Retinal pigment epithelial cell (primary cell): ENCODE results near the gene FHIP1B.

Experiments
- DNase-seq: peaks from one replicate; pipeline ENCODE4 v3.0.0-alpha.2; 2010; ENCODE audit warnings: low read depth
- H3K4me3 ChIP-seq: 2 replicates; pipeline ENCODE4 v1.5.1; 2011; ENCODE audit warnings: mild to moderate bottlenecking, low read length, control low read depth, moderate library complexity
- TF ChIP-seq, protein P1 (sequence below): conservative IDR thresholded peaks from 2 replicates; pipeline ENCODE4 v1.5.1; 2011; ENCODE audit warnings: low read depth, low read length, control low read depth, inconsistent platforms

FHIP1B gene

DNA sequence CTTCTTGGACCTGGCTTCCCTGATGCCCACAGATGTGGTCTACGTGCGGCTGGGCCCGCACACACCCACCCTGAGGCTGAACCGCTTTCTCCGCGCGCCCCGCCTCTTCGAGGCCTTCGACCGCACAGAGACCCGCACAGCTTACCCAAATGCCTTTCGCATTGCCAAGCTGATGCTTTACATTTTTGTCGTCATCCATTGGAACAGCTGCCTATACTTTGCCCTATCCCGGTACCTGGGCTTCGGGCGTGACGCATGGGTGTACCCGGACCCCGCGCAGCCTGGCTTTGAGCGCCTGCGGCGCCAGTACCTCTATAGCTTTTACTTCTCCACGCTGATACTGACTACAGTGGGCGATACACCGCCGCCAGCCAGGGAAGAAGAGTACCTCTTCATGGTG is 5.7 kb upstream of the FHIP1B start:
- TF ChIP-seq, protein P1, sequence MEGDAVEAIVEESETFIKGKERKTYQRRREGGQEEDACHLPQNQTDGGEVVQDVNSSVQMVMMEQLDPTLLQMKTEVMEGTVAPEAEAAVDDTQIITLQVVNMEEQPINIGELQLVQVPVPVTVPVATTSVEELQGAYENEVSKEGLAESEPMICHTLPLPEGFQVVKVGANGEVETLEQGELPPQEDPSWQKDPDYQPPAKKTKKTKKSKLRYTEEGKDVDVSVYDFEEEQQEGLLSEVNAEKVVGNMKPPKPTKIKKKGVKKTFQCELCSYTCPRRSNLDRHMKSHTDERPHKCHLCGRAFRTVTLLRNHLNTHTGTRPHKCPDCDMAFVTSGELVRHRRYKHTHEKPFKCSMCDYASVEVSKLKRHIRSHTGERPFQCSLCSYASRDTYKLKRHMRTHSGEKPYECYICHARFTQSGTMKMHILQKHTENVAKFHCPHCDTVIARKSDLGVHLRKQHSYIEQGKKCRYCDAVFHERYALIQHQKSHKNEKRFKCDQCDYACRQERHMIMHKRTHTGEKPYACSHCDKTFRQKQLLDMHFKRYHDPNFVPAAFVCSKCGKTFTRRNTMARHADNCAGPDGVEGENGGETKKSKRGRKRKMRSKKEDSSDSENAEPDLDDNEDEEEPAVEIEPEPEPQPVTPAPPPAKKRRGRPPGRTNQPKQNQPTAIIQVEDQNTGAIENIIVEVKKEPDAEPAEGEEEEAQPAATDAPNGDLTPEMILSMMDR, result no peak
- DNase-seq, result no peak

DNA sequence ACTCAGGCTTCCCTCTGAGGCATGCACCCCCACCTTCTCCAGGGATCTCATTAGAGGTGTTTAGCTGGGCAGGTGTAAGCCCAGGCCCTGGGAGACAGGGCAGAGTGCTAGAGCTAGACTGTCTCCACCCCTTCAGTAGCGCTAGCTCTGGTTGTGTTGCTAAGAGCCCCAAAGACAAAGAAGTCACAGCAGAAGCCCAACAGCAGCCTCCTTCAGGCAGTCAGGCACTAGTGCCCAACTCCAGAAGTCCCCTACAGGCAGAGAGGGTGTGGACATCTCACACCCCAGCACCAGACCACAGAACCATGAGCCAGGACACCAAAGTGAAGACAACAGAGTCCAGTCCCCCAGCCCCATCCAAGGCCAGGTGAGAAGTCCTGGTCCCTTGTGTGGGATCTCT is 4.5 kb upstream of the FHIP1B start, which contains the start of gene CNGA4:
Gene CNGA4, plus strand, starts transcription at position 188 of the 400 bp plus-strand sequence. Its CDS starts 118 bp downstream, at position 306.
- TF ChIP-seq, protein P1, result no peak
- no peak for DNase-seq
- H3K4me3 ChIP-seq, result no peak within 1 kb of the TSS

More for the DNA sequence above, 5.7 kb upstream of the FHIP1B start:
- H3K4me3 ChIP-seq, result no peak overlapping the region

DNA sequence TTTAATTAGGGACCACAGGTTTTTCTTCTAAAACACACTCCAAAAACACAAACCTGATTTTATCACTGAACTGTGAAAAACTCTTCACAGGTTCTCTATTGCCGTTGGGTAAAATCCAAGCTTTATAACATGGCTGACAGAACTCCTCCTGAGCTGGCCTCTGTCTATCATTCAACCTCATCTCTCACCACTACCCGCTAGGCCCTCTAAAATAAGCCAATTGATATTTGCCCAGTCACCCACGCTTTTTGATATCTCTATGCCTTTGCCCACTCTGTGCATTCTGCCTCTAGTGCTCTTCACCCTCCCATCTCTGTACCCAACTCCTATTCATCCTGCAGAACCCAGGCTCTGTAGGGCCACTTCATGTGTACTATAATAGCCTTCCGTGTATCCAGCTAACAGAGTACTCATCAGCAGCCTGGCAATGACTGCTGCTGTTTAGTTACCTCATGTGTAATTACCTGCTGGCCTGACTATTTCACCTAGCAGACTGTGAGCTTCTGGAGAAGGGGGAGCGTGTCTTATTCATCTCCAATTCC is 3.4 kb upstream of the FHIP1B start:
- TF ChIP-seq, protein P1, result no peak
- no peak overlapping the region for H3K4me3 ChIP-seq
- DNase-seq, result no peak

DNA sequence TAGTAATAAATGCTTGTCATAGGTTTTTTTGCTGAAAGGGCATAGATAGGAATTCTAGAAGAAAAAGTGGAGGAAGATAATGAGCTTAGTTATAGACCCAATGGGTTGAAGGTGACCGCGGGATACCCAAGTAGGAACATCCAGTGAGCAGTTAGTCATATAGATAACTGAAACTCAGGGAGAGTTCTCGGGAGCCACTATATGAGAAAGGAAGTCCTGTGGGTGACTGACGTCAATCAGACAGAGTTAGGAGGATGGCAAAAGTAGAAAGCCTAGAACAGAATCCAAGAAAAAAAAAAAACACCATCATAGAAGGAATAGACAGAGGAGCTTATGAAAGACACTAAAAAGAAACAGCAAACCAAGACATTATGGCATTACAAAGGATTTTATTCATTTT is 2.8 kb upstream of the FHIP1B start:
- H3K4me3 ChIP-seq, result no peak overlapping the region
- TF ChIP-seq, protein P1, result no peak
- DNase-seq, result no peak

DNA sequence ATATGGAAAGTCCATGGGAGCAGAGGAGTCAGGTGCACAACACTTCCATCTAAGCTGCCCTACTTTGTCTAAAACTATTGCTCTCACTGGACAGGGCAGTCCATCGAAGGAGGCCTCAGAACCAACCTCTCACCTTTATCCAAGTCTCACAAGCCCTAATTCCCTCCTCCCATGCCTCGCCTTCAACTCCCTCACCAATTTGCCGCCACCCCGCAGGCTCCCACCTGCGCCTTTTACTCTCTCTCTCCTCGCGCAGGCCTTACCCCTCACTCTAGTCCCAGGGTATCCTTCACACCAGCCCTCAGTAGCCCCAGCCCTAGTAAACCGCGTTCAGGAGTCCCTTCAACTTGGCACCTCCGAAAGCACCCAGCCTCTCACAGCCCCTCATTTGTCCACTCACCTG is 451 bp downstream of the FHIP1B start:
- TF ChIP-seq, protein P1, result no peak
- no peak for DNase-seq
- H3K4me3 ChIP-seq, result peak overlapping the region; percentile 97

DNA sequence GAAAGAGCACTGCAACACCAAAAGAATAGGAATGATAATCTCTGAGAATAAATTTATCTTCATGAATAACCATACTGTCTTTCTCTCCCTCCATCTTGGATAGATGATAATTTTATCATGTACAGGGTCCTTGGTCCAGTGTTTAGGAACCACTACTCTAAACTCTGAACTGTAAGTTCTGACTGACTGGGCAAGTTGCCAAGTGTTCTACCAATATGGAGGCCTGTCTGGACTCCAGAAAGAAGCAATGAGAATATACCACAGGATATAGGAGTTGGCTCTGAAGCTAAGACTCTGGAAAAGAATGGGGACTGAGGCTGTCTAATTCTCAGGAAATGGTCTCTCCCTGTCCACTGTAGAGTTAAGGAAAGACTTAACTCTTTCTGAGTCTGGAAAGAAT is 1.5 kb downstream of the FHIP1B start:
- TF ChIP-seq, protein P1, result no peak
- no peak for DNase-seq
- no peak overlapping the region for H3K4me3 ChIP-seq

DNA sequence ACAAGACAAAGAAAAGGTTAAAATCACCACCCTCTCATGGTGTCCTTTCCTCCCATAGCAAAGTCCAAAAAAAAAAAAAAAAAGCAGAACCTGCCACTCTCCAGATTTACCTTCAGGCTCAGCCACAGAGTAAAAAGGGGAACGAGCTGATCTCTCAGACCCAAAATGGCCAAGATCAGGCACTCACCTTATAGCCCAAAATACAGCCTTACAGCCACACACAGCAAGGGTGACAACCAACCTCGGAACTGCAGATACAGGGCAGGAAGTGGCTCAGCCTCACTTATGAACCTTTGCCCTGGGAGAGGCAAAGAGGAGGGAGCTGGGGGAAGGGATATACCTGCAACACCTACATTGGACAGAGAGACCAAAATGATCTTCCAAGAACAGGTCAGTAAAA is 4.5 kb downstream of the FHIP1B start:
- TF ChIP-seq, protein P1, result no peak
- no peak overlapping the region for H3K4me3 ChIP-seq
- DNase-seq, result no peak
